Measurements from ENCODE around the gene DPYSL5. TPM values are rescaled to one million over a fixed set of nuclear protein-coding genes. Genes with fewer than 3 reads are reported as not detected.

DPYSL5 gene
- total and polyA plus RNA-seq, 10 of the 15 experiments (the other 5 are each of a cell fraction or from before 2014, with no cell fraction given): not detected

GRCh38 chr2:26993768-26994167, 145.8 kb downstream of the DPYSL5 start:
- Histone ChIP-seq H3K36me3 (ENCODE audit: control insufficient read depth in 2 of 2, insufficient read depth in 2 of 2, low read length in 1 of 2) (no peaks in the 10 kb centered on the region), H2AFZ (ENCODE audit: control insufficient read depth, low read depth, low read length) (no peak overlapping the region), H4K20me1 (ENCODE audit: control insufficient read depth, insufficient read depth) (no peaks in the 10 kb centered on the region), H3K4me2 (ENCODE audit: control insufficient read depth, insufficient read depth) (no peak overlapping the region), H3K9ac (ENCODE audit: control insufficient read depth, insufficient read depth, low read length) (no peak overlapping the region), H3K27me3 (replicated peaks in 1 of 2; ENCODE audit: control insufficient read depth in 2 of 2, insufficient read depth in 2 of 2, low read length in 1 of 2) (peaks cover 1 to 2% of the 10 kb centered on the region in 2 experiments; a peak in 3 of 4 replicates), H3K4me3 (no peak overlapping the region), H3K27ac (ENCODE audit: control insufficient read depth, insufficient read depth) (no peak overlapping the region), H3K79me2 (ENCODE audit: control insufficient read depth, insufficient read depth, low read length) (no peaks in the 10 kb centered on the region), H3K4me1 (ENCODE audit: control insufficient read depth, insufficient read depth, low read length) (no peaks in the 10 kb centered on the region), H3K9me3 (replicated peaks; ENCODE audit: control insufficient read depth, insufficient read depth, low read length) (no peaks in the 10 kb centered on the region)
- POLR2A ChIA-PET: interaction anchor here (0.5 kb wide), 1 partner anchor 309 kb away, joined by 3 read pairs; no protein-coding TSS in a partner anchor
- SMC1A ChIA-PET (ENCODE audit: uncharacterized antibody, unreplicated experiment): interaction anchor here (1.2 kb wide), 2 partner anchors 9 to 26 kb away, joined by 3 to 4 read pairs; no protein-coding TSS in a partner anchor
- in situ Hi-C loops (cut with MboI): no loop called here
- no peak for FAIRE-seq
- no peak for DNase-seq (ENCODE audit: low read depth, low spot score)
- intact Hi-C loops (cut with micrococcal nuclease; ENCODE audit: unreplicated experiment): no loop called here
- CTCF ChIA-PET: interaction anchor here (0.7 to 1.5 kb wide), 3 partner anchors 10 to 286 kb away, joined by 3 to 4 read pairs (median 4); no protein-coding TSS in a partner anchor
- RAD21 ChIA-PET (ENCODE audit: unreplicated experiment): no interaction called here
- 6% methylated on average over 1 of the region's 1 CpG for WGBS (ENCODE audit: insufficient coverage, insufficient replicate concordance, low lambda C conversion rate, missing lambda C conversion rate)
- ATAC-seq: no peak
- TF ChIP-seq REST (IDR thresholded peaks at IDR 0.05; ENCODE audit: low read depth, low read length) (peak; percentile 81; the same call in 1 of the 2 replicates), MLLT1 (IDR thresholded peaks at IDR 0.05) (no peak)
- BruUV-seq (replicated peaks): no TSS peak

Data from GM12878 (cell line).